Adipocyte (in vitro differentiated cells): ENCODE results near the gene RPS6KA3.
"Not testable (repeated sequence)": the region's sequence is repeated elsewhere in the genome, so short reads cannot be mapped to it uniquely, and the experiment has no call there.

Experiments used
- DNase-seq: peaks from one replicate; pipeline ENCODE4 v3.0.0-alpha.2; 2015; ENCODE audit warnings: low read depth
- H3K27me3 ChIP-seq: replicated peaks from 2 replicates; pipeline ENCODE4 v1.7.0; 2013; ENCODE audit warnings: mild to moderate bottlenecking, low read length, moderate library complexity; ENCODE audit not compliant: control insufficient read depth, insufficient read depth
- H3K36me3 ChIP-seq: 2 replicates; pipeline ENCODE4 v1.7.0; 2013; ENCODE audit warnings: low read length, mild to moderate bottlenecking, moderate library complexity; ENCODE audit not compliant: control insufficient read depth, insufficient read depth, severe bottlenecking
- H3K4me1 ChIP-seq: 2 replicates; pipeline ENCODE4 v1.7.0; 2013; ENCODE audit warnings: mild to moderate bottlenecking, low read length, moderate library complexity; ENCODE audit not compliant: control insufficient read depth, insufficient read depth
- H3K4me3 ChIP-seq: 2 replicates; pipeline ENCODE4 v1.7.0; 2013; ENCODE audit warnings: mild to moderate bottlenecking, low read length, moderate library complexity
- H3K9ac ChIP-seq: 2 replicates; pipeline ENCODE4 v1.7.0; 2013; ENCODE audit warnings: mild to moderate bottlenecking, low read length, moderate library complexity
- H3K9me3 ChIP-seq: 2 replicates; pipeline ENCODE4 v1.7.0; 2013; ENCODE audit warnings: mild to moderate bottlenecking, low read length, moderate library complexity; ENCODE audit not compliant: control insufficient read depth

Gene RPS6KA3

DNA sequence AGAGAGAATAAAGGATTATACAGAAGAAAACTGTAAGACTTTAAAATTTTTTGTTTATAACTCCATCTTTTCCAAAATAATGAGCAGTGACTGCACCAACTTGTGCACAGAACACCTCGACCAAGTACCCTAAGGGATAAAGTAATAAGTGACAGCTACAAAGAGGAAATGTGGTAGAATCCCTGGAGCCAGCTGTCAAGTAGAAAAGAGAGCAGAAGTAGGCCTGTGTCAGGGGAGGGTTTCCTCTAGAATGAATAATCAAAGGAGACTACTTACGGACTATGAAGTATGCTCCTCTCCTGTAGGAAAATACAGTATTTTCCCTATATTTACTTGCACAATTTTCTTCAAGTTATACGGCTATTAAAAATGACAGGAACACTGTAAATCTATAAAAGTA is 126.3 kb downstream of the RPS6KA3 start:
- no peak for DNase-seq
- Histone ChIP-seq H3K4me1 (peaks cover 24% of the 10 kb centered on the region), H3K36me3 (peaks cover 37% of the 10 kb centered on the region)

DNA sequence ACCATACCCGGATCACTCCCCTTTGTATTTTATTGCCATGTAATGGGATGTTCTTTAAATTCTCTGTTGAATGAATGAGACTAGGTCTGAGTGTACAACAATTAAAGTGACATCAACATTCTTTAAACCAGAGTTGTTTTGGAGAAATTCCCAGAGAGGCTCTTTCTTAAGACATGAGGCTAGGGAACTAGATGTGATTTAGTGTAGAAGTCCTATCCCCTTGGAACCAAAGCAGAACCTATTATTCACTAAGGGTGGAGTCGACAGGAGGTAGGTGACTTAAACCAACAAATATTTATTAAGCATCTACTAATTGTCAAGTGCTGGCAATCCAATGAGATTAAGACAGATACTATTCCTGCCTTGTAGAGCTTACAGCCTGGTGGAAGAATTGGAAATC is 126.7 kb downstream of the RPS6KA3 start:
- Histone ChIP-seq H3K27me3 (no peaks in the 10 kb centered on the region), H3K4me3 (peak overlapping the region; percentile 90), H3K4me1 (peaks cover 24% of the 10 kb centered on the region), H3K36me3 (peaks cover 42% of the 10 kb centered on the region), H3K9ac (peak overlapping the region; percentile 89), H3K9me3 (no peaks in the 10 kb centered on the region)
- peak; percentile 63 for DNase-seq

More for the DNA sequence above, 126.3 kb downstream of the RPS6KA3 start:
- Histone ChIP-seq H3K4me3 (peak overlapping the region; percentile 90), H3K9ac (peak overlapping the region; percentile 89), H3K9me3 (no peaks in the 10 kb centered on the region), H3K27me3 (no peaks in the 10 kb centered on the region)

DNA sequence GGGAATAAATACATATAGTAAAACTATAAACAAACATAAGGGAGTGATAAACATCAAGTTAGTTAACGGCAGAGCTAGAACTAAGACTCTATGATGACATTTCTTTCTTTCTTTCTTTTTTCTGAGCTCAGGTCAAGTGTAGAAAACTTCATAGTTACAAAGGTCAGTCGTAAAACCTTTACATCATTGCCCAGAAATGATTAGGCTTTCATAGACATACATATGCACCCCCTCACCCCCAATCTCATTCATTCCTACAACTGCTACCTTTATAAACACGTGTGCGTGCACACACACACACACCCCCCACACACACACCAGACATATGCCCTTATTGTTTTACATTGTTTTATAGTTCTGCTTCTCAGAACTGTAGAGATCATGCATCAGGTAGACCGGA is 130.8 kb downstream of the RPS6KA3 start:
- H3K36me3 ChIP-seq, result peaks cover 79% of the 10 kb centered on the region
- H3K4me3 ChIP-seq, result no peak overlapping the region
- no peaks in the 10 kb centered on the region for H3K27me3 ChIP-seq
- H3K9ac ChIP-seq, result no peak overlapping the region
- H3K9me3 ChIP-seq, result no peaks in the 10 kb centered on the region
- H3K4me1 ChIP-seq, result peaks cover 37% of the 10 kb centered on the region
- DNase-seq, result no peak

DNA sequence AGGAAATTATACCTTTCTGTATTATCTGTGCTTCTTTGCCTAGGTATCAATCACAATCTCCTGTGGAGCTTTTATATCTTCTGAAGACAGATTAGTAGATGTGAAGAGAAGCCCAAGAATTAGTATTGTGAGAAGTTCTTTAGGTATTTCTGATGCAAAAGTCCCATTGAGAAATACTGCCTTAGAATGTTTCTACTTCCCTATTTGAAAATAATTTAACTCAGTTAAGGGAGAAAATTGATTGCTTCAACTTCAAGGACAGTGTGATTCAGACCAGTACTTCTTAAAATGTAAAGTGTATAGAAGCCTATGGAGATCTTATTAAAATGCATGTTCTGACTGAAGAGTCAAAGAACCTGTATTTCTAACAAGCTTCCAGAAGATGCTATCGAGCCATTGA is 134.0 kb downstream of the RPS6KA3 start:
- Histone ChIP-seq H3K4me3 (no peak overlapping the region), H3K27me3 (no peaks in the 10 kb centered on the region), H3K4me1 (peaks cover 30% of the 10 kb centered on the region), H3K9me3 (no peaks in the 10 kb centered on the region), H3K36me3 (peaks cover 91% of the 10 kb centered on the region), H3K9ac (peak overlapping the region; percentile 39)
- DNase-seq, result no peak

GRCh38 chrX:20130357-20130756 is 136.4 kb downstream of the RPS6KA3 start:
- Histone ChIP-seq H3K9ac (no peak overlapping the region), H3K9me3 (no peaks in the 10 kb centered on the region), H3K36me3 (peaks cover 70% of the 10 kb centered on the region), H3K4me1 (peaks cover 30% of the 10 kb centered on the region), H3K27me3 (no peaks in the 10 kb centered on the region), H3K4me3 (no peak overlapping the region)
- DNase-seq, result peak; percentile 49

- Histone ChIP-seq H3K27me3 (no peaks in the 10 kb centered on the region), H3K4me1 (peaks cover 30% of the 10 kb centered on the region), H3K4me3 (no peak overlapping the region), H3K9me3 (no peaks in the 10 kb centered on the region), H3K36me3 (peaks cover 70% of the 10 kb centered on the region), H3K9ac (no peak overlapping the region)
- DNase-seq, result no peak
Measured at GRCh38 chrX:20129547-20129946, 137.2 kb downstream of the RPS6KA3 start.

DNA sequence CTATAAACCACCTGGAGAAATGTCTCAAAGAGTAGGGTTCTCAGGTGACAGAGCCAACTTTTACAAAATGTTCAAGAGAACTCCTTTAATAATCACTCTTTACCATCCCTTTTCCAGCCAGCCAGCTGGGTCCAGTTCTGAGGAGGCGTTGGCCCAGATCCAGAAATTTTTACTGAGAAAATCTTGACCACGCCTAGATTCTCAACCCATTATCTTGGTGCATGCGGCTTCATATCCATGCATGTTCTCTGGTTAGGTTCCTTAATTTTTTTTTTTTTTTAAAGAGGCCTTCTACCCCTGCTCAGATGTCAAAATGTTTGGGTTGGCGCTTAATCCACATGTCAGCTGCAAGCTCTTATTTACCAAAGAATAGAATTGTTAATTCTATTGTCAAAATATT is 138.0 kb downstream of the RPS6KA3 start:
- Histone ChIP-seq H3K27me3 (no peaks in the 10 kb centered on the region), H3K9me3 (no peaks in the 10 kb centered on the region), H3K4me1 (peaks cover 29% of the 10 kb centered on the region), H3K9ac (no peak overlapping the region), H3K4me3 (no peak overlapping the region), H3K36me3 (peaks cover 73% of the 10 kb centered on the region)
- DNase-seq, result no peak

- H3K9ac ChIP-seq, H3K9me3 ChIP-seq, DNase-seq, H3K4me3 ChIP-seq, H3K27me3 ChIP-seq: not testable (repeated sequence)
- peaks cover 62% of the 10 kb centered on the region for H3K36me3 ChIP-seq
- H3K4me1 ChIP-seq, result peaks cover 16% of the 10 kb centered on the region
Measured at GRCh38 chrX:20127440-20127839, 139.3 kb downstream of the RPS6KA3 start.

DNA sequence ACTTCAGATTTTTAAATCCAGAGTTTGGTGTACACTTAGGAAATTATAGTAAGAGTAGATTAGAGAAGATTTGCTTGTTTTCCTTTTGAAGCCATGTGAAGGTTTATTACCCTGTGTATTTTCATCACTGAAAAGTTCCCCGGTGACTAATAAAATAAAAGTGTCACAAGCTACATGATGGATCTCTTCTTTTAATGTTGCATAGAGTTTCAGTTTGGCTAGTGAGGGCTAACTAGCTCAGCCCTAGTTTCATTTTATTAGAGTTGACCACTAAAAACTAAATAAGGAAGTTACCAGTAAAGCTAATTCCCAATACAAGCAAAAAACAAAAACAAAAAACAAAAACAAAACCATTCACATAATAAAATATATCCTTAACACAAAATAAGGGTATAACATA is 139.9 kb downstream of the RPS6KA3 start:
- not testable (repeated sequence) for DNase-seq, H3K9ac ChIP-seq, H3K27me3 ChIP-seq, H3K4me3 ChIP-seq, H3K9me3 ChIP-seq
- Histone ChIP-seq H3K36me3 (peaks cover 56% of the 10 kb centered on the region), H3K4me1 (peaks cover 16% of the 10 kb centered on the region)

- Histone ChIP-seq H3K9ac (no peak overlapping the region), H3K36me3 (peaks cover 38% of the 10 kb centered on the region), H3K27me3 (no peaks in the 10 kb centered on the region), H3K9me3 (no peaks in the 10 kb centered on the region), H3K4me1 (peaks cover 11% of the 10 kb centered on the region), H3K4me3 (no peak overlapping the region)
- no peak for DNase-seq
Measured at GRCh38 chrX:20124964-20125363, 141.7 kb downstream of the RPS6KA3 start.

GRCh38 chrX:20118065-20118824 is 148.5 kb downstream of the RPS6KA3 start:
- DNase-seq, result no peak
- peaks cover 8% of the 10 kb centered on the region for H3K9me3 ChIP-seq
- H3K27me3 ChIP-seq, result peaks cover 24% of the 10 kb centered on the region
- no peak overlapping the region for H3K4me3 ChIP-seq
- no peaks in the 10 kb centered on the region for H3K36me3 ChIP-seq
- no peak overlapping the region for H3K9ac ChIP-seq
- H3K4me1 ChIP-seq, result no peaks in the 10 kb centered on the region
